Activated naive CD8-positive, alpha-beta T cell treated with anti-CD3 and anti-CD28 coated beads, Interleukin-2, amount 50 U/mL, for 16 hours (primary cell): ENCODE results near the gene HAUS2.
"Not testable (repeated sequence)": the region's sequence is repeated elsewhere in the genome, so short reads cannot be mapped to it uniquely, and the experiment has no call there.

Experiments used
- DNase-seq: peaks from one replicate; pipeline ENCODE4 v3.0.0-alpha.2; 2020; ENCODE audit warnings: low read depth, low spot score

The HAUS2 gene

GRCh38 chr15:42548249-42549031, at the start of gene HAUS2, which contains the start of gene LRRC57:
HAUS2 (plus strand) TSS chr15:42548838; CDS start chr15:42548873, 35 bp downstream.
LRRC57 (minus strand) TSS chr15:42548793; CDS start chr15:42548434, 359 bp downstream.
- DNase-seq = peak; percentile 69

GRCh38 chr15:42499858-42500609, 48.6 kb upstream of the HAUS2 start:
- no peak for DNase-seq

- DNase-seq = no peak
These were observed 46.2 kb upstream of the HAUS2 start for GRCh38 chr15:42502477-42502876.

GRCh38 chr15:42503825-42504224, 44.8 kb upstream of the HAUS2 start:
- no peak for DNase-seq

- DNase-seq = no peak
These were observed 44.0 kb upstream of the HAUS2 start for GRCh38 chr15:42504631-42505030.

GRCh38 chr15:42507514-42507913, 41.1 kb upstream of the HAUS2 start:
- DNase-seq = no peak

GRCh38 chr15:42508263-42508690, 40.4 kb upstream of the HAUS2 start:
- no peak for DNase-seq

GRCh38 chr15:42510258-42511006, 38.2 kb upstream of the HAUS2 start:
- DNase-seq = no peak

GRCh38 chr15:42511007-42511391, 37.6 kb upstream of the HAUS2 start:
- DNase-seq = no peak

- DNase-seq = no peak
These were observed 25.3 kb upstream of the HAUS2 start for GRCh38 chr15:42523331-42523730.

- DNase-seq = no peak
These were observed 19.7 kb upstream of the HAUS2 start for GRCh38 chr15:42528970-42529369.

GRCh38 chr15:42533246-42533645, 15.4 kb upstream of the HAUS2 start:
- no peak for DNase-seq

GRCh38 chr15:42544853-42545629, 3.6 kb upstream of the HAUS2 start:
- DNase-seq = no peak

GRCh38 chr15:42547918-42548248, 755 bp upstream of the HAUS2 start:
- DNase-seq = no peak

- no peak for DNase-seq
These were observed 424 bp downstream of the HAUS2 start for GRCh38 chr15:42549032-42549491.

- no peak for DNase-seq
These were observed 1.2 kb downstream of the HAUS2 start for GRCh38 chr15:42549741-42550392.

GRCh38 chr15:42553554-42553953, 4.9 kb downstream of the HAUS2 start:
- no peak for DNase-seq

GRCh38 chr15:42556550-42557207, 8.0 kb downstream of the HAUS2 start:
- not testable (repeated sequence) for DNase-seq

- DNase-seq = no peak
These were observed 10.1 kb downstream of the HAUS2 start for GRCh38 chr15:42558739-42559138.
